LNCAP (cell line): ENCODE data around the gene DYNC1H1.

Source experiments
- CTCF ChIP-seq: fragments of 450-650 bp; IDR thresholded peaks from 2 replicates; pipeline ENCODE4 v1.5.1; 2017; ENCODE audit warnings: mild to moderate bottlenecking

DYNC1H1 gene

GRCh38 chr14:102074415-102074964 lies 110.1 kb downstream of the DYNC1H1 start:
- TF ChIP-seq CTCF: no peak

- no peak for TF ChIP-seq CTCF
These were observed 110.8 kb downstream of the DYNC1H1 start for GRCh38 chr14:102075155-102075554.

GRCh38 chr14:102077382-102077709 lies 113.0 kb downstream of the DYNC1H1 start:
- no peak for TF ChIP-seq CTCF

- no peak for TF ChIP-seq CTCF
These were observed 114.7 kb downstream of the DYNC1H1 start for GRCh38 chr14:102078831-102079699.

- no peak for TF ChIP-seq CTCF
These were observed 115.3 kb downstream of the DYNC1H1 start for GRCh38 chr14:102079700-102079979.

- no peak for TF ChIP-seq CTCF
These were observed 116.1 kb downstream of the DYNC1H1 start for GRCh38 chr14:102080183-102081080.

GRCh38 chr14:102081231-102082080 lies 117.1 kb downstream of the DYNC1H1 start:
- no peak for TF ChIP-seq CTCF
